Hematopoietic multipotent progenitor cell treated with erythropoietin and hydrocortisone succinate and interleukin-3 and kit ligand, for 6 days (in vitro differentiated cells): ENCODE data around the gene CIZ1.

Experiments
- DNase-seq: peaks from one replicate; pipeline ENCODE4 v3.0.0-alpha.2; 2015

The CIZ1 gene

GRCh38 chr9:128188209-128188608, 3.2 kb downstream of the CIZ1 start:
- DNase-seq: no peak

- no peak for DNase-seq
Observed at GRCh38 chr9:128187361-128187760, 4.0 kb downstream of the CIZ1 start.

GRCh38 chr9:128185979-128186965, 5.1 kb downstream of the CIZ1 start:
- no peak for DNase-seq

DNA sequence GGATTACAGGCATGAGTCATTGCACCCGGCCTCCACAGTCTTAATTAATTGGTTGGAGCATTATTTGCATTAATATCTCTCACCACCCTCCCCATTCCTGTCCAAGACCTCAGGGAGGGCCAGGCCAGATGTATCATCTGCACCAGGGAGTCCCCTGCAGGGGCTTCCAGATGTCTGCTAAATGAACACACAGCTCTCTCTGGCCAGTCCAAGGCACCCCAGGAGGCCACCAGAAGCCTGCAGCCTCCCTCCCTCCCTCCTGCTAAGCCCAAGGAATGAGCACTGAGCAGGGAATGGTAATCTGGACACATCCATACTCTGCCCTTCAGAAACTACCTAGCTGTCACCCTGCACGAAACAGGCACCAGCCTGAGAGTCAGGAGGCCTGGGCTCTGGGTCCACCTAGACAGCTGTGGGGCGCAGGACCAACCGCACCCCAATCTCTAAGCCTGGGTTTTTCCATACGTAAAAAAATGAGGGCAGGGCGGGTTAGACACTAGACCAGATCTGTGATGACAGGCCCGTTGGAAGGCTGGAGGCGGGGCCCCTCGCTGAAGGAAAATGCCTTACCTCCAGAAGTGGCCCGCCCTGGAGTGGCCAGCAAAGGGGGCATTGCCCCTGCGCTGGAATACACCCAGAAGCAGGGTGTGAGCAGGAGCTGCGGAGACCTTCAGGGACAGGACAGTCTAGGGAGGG, 8.3 kb downstream of the CIZ1 start:
- no peak for DNase-seq

DNA sequence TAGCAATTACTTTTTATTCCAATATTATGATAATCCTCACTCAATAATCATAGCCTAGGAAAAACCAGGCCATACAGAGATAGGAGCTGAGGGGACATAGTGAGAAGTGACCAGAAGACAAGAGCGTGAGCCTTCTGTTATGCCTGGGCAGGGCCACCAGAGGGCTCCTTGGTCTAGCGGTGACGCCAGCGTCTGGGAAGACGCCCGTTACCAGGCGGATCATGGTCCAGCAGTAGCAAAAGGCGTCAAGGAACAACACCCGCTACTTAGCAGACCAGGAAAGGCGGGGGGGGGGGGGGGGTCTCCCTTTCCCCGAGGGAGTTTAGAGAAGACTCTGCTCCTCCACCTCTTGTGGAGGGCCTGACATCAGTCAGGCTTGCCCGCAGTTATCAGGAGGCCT, 9.9 kb downstream of the CIZ1 start:
- peak; percentile 30 for DNase-seq

DNA sequence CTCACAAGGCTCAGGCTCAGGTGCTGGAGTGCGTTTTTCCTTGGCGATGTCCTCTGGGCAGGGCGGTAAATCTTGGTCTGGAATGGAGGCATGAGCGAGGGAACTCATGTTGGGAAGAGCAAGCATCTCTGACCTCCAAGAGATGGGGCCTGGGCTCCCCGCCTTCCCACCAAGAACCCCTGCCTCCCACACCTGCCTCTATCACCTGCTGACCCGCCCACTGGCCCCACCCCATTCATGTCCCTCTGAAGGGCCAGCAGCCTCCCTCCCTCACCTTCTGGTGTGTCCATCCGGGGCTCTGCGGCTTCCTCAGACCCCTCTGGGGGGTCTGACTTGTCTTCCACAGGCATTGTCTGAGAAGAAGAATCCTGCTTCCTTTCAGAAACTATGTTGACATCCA, 10.9 kb downstream of the CIZ1 start:
- DNase-seq: no peak

GRCh38 chr9:128180001-128180400, 11.4 kb downstream of the CIZ1 start:
- DNase-seq: no peak

GRCh38 chr9:128178806-128179431, 12.5 kb downstream of the CIZ1 start:
- DNase-seq: no peak

DNA sequence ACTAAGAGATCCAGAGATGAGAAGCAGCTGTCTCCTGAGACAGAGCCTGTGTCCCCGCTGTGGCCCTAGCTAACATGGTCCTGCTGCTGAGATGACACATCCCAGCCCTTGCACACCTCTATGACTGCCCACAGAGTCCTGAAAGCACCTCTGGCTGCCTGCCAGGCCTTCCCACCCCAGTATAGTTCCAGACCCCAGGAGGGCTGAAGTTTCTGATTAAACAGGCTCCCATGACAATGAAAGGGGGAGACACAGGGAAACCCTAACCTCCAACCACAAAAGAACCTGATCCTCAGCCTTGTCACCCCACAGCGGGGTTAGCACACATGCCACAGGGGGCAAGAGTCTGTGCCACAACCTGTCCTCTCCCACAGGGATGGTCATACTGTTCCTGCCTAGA, 15.6 kb downstream of the CIZ1 start:
- DNase-seq: no peak

DNA sequence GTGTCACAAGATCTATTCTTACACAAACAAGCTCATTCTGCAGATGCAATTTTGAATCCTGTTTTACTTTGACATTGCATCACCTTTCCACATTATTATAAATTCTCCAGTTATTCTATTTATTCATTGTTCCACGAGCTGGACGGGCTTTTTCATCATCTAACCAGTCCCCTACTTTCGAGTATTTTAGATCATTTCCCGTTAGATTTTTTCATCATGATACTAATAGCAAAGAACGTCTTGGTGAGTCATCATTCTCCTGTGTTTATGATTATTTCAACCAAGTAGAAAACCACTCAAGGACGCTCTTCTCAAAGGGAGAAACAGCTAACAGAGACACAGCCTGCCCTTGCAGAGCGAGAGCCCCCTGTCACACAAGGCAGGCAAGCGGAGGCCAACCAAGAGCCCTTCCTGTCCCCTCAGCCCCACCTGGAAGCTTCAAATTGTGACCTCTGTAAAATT, 16.2 kb downstream of the CIZ1 start:
- no peak for DNase-seq

- DNase-seq: no peak
Observed at GRCh38 chr9:128174062-128174461, 17.3 kb downstream of the CIZ1 start.

DNA sequence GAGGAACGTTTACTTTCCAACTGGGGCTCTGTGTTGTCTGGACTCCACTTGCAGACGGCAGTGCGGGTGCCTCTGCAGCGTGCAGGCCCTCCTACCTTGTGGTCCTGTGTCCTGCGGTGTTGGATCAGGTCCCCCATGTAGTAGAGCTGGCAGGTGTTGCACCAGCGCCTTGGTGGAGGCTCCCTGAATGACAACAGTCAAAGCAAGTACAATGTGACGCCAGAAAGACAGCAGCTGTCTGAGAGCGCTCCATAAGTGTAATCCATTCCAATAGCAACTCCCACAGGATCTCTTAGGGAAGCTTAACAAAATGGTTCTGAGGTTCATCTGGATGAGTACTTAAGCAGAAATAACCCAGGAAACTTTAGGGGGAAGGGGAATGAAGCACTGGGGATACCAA, 21.4 kb downstream of the CIZ1 start:
- DNase-seq: no peak

GRCh38 chr9:128169492-128169891, 21.9 kb downstream of the CIZ1 start:
- peak; percentile 72 for DNase-seq

DNA sequence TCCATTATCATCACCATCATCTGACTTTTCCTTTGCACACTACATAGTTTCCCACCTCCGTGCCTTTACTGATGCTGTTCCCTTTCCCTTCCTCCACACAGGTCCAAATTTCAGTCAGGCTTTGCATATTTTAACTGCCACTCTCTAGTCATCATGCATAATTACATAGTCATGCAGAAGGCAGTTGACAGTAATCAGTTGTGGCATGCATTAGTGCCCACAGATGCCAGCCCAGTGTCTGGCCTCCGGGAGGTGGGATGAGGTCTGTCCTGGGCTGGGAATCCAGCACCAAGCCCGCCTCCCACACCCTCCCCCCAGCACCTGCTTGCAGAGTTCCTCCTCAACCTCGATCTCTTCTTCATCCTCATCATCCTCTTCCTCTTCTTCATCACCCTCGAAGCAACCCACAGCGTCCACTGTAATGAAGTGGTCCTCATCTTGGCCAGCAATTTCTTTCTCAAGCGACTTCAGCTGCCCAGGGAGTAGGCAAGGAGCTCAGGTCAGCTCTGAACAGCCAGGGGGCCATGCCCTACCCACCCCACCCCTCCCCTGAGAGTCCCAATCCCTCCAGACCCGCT, 22.6 kb downstream of the CIZ1 start:
- DNase-seq: peak; percentile 39

DNA sequence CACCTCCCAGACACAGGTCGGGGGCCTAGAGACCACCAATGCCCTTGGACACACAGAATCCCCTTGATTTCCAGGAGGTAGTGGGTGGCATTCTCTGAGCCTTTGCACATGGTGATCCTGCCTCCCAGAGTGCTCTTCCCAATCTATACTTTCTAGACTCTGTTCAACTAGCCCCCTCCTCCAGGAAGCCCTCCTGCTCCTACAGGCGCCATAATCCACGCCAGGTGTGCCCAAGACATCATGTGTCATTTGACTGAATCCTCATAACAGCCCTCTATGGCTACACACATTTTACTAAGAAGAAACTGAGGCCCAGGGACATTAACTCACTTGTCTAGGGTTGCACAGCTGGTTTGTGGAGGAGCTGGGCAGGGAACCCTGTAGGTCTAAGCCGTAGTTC, 24.2 kb downstream of the CIZ1 start:
- no peak for DNase-seq

GRCh38 chr9:128166169-128166568, 25.2 kb downstream of the CIZ1 start:
- no peak for DNase-seq

DNA sequence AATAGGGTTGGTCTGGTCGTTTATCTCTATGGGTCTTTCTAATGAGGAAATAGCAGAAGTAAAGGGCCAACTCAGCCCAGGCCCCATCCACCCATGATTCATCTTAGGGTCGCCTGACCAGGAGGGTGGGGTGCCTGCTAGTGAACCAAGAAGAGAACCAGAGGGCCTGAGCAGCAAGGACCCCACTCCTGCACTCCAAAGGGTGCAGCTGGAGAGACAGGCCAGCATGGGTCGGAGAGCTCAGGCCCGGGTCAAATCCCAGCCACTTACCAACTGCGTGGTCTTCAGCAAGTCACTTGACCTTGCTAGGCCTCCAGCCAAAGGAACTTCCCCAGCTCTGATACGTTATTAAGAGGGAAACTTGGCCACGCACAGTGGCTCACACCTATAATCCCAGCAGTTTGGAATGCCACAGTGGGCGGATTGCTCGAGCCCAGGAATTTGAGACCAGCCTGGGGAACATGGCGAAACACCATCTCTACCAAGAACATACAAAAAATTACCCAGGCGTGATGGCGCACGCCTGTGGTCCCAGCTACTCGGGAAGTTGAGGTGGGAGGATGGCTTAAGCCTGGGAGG, 27.0 kb downstream of the CIZ1 start:
- no peak for DNase-seq

- DNase-seq: no peak
Observed at GRCh38 chr9:128163523-128164306, 27.7 kb downstream of the CIZ1 start.

DNA sequence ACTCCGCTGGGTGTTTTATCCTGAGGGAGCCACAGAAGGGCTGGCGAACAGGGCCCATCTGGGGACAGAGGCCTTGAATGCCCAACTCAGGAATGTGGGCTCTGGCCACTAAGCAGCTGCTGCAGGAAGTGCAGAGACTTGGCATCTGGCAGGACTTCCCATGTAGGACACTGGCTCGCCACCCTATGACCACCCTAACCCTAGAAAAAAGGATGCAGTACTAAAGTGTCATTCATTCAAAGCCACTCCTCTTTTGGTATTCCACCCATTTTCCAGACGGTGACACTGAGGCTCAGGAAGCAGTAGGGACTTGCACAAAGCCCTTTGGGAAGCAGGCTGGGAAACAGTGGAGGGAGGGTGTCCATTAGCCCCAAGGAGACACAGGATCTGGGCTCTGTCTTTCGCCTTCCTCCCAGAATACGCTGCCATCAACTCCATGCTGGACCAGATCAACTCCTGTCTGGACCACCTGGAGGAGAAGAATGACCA, 28.3 kb downstream of the CIZ1 start:
- DNase-seq: no peak

DNA sequence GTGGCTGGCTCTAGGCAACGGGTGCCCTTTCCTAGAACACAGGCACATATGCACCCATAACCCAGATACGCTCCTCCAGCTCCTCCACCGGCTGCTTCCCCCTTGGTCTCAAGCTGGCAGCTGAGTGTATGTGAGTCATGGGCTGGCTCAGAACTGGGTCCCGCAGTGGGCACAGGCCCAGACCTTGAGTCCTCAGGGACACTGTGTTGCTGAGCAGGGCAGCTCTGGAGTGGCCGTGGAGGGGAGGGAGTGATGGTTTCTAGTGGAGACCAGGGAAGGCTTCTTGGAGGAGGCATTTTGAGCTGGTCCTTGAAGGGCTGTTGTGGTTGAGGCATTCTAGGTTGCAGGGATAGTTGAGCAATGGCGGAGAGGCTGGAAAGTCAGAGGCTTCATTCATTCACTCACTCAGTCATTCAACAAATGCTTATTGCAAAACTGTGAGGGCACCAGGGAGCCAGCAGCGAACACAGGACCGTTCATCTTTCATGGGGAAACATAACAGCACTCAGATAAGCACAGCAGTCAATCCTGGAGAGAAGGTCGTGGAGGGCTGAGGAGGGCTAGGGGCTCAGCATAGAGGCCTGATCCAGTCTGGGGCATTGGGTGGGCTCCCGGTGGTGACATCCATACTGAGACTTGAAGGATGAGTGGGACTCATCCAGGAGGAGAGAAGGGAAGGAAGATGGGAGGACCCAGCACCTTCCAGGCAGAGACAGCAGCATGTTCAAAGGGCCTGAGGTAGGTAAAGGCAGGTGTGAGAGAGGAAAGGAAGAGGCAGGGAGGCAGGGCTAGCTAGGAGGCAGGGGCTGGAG, 29.0 kb downstream of the CIZ1 start:
- no peak for DNase-seq
